ENCODE results near the gene DPH6. TPM values are rescaled to one million over a fixed set of nuclear protein-coding genes. Genes with fewer than 3 reads are reported as not detected.
"Not testable (repeated sequence)": the region's sequence is repeated elsewhere in the genome, so short reads cannot be mapped to it uniquely, and the experiment has no call there.

The DPH6 gene
- total RNA-seq, 1 donor from 2014 or later: 20.9 TPM

DNA sequence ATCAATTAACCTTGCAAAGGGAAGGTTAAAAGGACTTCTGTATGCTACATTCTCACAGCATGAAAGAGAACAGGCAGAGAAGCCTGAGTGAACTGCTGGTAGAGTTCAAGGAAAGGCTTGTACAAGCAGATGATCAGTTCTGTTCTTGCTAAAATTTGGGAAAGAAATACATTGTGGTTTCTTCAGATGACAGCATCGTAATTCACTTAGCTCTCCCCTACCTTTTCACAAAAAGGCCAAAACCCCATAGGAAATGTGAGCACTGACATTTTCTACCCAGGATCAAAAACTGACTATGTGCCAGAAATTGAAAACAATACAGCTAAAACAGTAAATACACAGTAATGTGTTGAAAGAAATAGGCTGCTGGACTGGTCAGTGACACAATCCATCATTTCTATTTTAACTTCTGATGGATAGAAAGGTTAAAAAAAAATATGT, 216.4 kb downstream of the DPH6 start:
- Histone ChIP-seq H3K9me3 (ENCODE audit: control insufficient read depth in 3 of 3, low read length in 3 of 3) (no peaks in the 10 kb centered on the region), H3K9ac (ENCODE audit: low read depth in 1 of 3, low read length in 3 of 3) (no peak overlapping the region), H3K27ac (ENCODE audit: low read depth, low read length) (no peak overlapping the region), H3K4me3 (ENCODE audit: low read length in 3 of 3) (no peak overlapping the region), H3K36me3 (ENCODE audit: control insufficient read depth in 3 of 3, insufficient read depth in 3 of 3, low read length in 3 of 3) (no peaks in the 10 kb centered on the region), H3K27me3 (ENCODE audit: control insufficient read depth in 3 of 3, insufficient read depth in 3 of 3, low read length in 3 of 3) (no peaks in the 10 kb centered on the region), H3K4me1 (ENCODE audit: control insufficient read depth in 3 of 3, insufficient read depth in 3 of 3, low read length in 3 of 3) (no peaks in the 10 kb centered on the region)

DNA sequence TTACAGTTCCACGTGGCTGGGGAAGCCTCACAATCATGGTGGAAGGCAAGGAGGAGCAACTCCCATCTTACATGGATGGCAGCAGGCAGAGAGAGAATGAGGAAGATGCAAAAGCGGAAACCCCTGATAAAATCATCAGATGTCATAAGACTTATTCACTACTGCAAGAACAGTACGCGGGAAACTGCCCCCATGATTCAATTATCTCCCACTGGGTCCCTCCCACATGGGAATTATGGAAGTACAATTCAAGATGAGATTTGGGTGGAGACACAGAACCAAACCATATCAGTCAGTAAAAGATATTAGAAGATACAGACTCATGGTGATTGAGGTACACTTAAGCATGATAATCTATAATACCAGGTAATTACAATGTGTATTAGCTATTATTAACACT, 217.1 kb downstream of the DPH6 start:
- H3K4me1 ChIP-seq (ENCODE audit: control insufficient read depth in 3 of 3, insufficient read depth in 3 of 3, low read length in 3 of 3); H3K9me3 ChIP-seq (ENCODE audit: control insufficient read depth in 3 of 3, low read length in 3 of 3); H3K36me3 ChIP-seq (ENCODE audit: control insufficient read depth in 3 of 3, insufficient read depth in 3 of 3, low read length in 3 of 3); H3K9ac ChIP-seq (ENCODE audit: low read depth in 1 of 3, low read length in 3 of 3); H3K27me3 ChIP-seq (ENCODE audit: control insufficient read depth in 3 of 3, insufficient read depth in 3 of 3, low read length in 3 of 3); H3K4me3 ChIP-seq (ENCODE audit: low read length in 3 of 3); H3K27ac ChIP-seq (ENCODE audit: low read depth, low read length): not testable (repeated sequence)

DNA sequence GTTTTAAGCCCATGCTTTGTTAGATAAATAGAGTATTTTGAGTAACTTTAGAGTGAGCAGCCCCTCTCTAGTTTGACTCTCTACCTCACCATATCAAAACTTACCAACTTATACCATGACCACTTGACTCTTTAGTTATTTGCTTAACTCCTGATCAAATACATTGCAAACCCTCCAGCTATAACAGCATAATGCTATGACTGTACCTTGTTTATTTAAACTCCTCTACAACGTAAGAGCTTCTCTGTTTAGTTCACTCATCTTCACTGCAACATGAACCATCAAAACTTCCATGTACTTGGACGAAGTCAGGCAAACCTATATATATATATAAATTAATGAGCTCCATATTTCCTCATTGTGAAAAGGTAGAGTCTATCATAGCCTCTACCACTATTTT, 218.2 kb downstream of the DPH6 start:
- Histone ChIP-seq H3K9me3 (ENCODE audit: control insufficient read depth in 3 of 3, low read length in 3 of 3) (no peaks in the 10 kb centered on the region), H3K36me3 (ENCODE audit: control insufficient read depth in 3 of 3, insufficient read depth in 3 of 3, low read length in 3 of 3) (no peaks in the 10 kb centered on the region), H3K4me1 (ENCODE audit: control insufficient read depth in 3 of 3, insufficient read depth in 3 of 3, low read length in 3 of 3) (no peaks in the 10 kb centered on the region), H3K27ac (ENCODE audit: low read depth, low read length) (no peak overlapping the region), H3K9ac (ENCODE audit: low read depth in 1 of 3, low read length in 3 of 3) (no peak overlapping the region), H3K27me3 (ENCODE audit: control insufficient read depth in 3 of 3, insufficient read depth in 3 of 3, low read length in 3 of 3) (no peaks in the 10 kb centered on the region), H3K4me3 (ENCODE audit: low read length in 3 of 3) (no peak overlapping the region)

DNA sequence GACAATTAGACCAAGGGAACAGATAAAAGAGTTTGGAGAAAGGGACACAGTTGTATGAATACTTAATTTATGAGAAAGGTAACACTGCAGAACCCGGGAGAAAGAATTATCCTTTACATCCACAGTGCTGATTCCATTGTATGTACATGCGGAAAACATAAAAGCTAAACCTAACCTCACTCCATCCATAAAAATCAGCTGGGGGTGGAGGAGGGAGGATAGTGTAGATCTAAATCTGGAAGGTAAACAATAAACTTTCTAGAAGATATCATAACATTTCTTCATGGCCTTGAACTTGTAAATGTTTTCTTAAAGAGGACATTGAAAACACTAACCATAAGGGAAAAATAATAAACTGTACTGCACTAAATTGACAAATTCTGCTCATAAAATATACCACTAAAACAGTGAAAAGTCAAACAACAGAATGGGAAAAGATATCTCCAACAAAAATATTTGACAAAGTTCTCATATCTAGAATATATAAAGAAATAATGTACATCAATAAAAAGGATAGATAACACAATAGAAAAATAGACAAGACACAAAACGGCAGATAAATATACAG, 220.5 kb downstream of the DPH6 start:
- H3K4me3 ChIP-seq (ENCODE audit: low read length in 3 of 3): no peak overlapping the region
- H3K27ac ChIP-seq (ENCODE audit: low read depth, low read length): no peak overlapping the region
- H3K27me3 ChIP-seq (ENCODE audit: control insufficient read depth in 3 of 3, insufficient read depth in 3 of 3, low read length in 3 of 3): no peaks in the 10 kb centered on the region

DNA sequence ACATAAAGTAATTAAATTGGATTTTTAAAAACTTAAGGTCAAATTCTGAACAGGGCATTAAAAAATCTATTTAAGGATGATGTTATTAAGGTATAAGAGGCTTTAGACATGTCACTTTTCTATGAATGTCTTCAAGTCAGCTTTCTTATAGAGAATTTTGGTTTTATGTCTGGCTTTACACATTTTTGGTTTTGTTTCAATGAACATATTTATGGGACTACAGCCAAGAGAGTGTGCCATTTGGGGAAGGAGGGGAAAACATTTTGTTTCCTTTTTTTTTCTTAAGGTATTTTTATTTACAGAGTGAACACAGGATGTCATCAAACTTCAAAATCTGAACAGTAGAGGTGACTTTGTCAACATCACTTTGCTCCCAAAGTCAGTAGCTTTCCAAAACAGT, 222.8 kb downstream of the DPH6 start:
- Histone ChIP-seq H3K9me3 (ENCODE audit: control insufficient read depth in 3 of 3, low read length in 3 of 3) (no peaks in the 10 kb centered on the region), H3K27ac (ENCODE audit: low read depth, low read length) (no peak overlapping the region), H3K36me3 (ENCODE audit: control insufficient read depth in 3 of 3, insufficient read depth in 3 of 3, low read length in 3 of 3) (no peaks in the 10 kb centered on the region), H3K4me1 (ENCODE audit: control insufficient read depth in 3 of 3, insufficient read depth in 3 of 3, low read length in 3 of 3) (no peaks in the 10 kb centered on the region), H3K9ac (ENCODE audit: low read depth in 1 of 3, low read length in 3 of 3) (no peak overlapping the region), H3K4me3 (ENCODE audit: low read length in 3 of 3) (no peak overlapping the region), H3K27me3 (ENCODE audit: control insufficient read depth in 3 of 3, insufficient read depth in 3 of 3, low read length in 3 of 3) (no peaks in the 10 kb centered on the region)

More for the DNA sequence above, 220.5 kb downstream of the DPH6 start:
- H3K36me3 ChIP-seq (ENCODE audit: control insufficient read depth in 3 of 3, insufficient read depth in 3 of 3, low read length in 3 of 3): no peaks in the 10 kb centered on the region
- H3K9ac ChIP-seq (ENCODE audit: low read depth in 1 of 3, low read length in 3 of 3): no peak overlapping the region
- no peaks in the 10 kb centered on the region for H3K9me3 ChIP-seq (ENCODE audit: control insufficient read depth in 3 of 3, low read length in 3 of 3)
- no peaks in the 10 kb centered on the region for H3K4me1 ChIP-seq (ENCODE audit: control insufficient read depth in 3 of 3, insufficient read depth in 3 of 3, low read length in 3 of 3)

DNA sequence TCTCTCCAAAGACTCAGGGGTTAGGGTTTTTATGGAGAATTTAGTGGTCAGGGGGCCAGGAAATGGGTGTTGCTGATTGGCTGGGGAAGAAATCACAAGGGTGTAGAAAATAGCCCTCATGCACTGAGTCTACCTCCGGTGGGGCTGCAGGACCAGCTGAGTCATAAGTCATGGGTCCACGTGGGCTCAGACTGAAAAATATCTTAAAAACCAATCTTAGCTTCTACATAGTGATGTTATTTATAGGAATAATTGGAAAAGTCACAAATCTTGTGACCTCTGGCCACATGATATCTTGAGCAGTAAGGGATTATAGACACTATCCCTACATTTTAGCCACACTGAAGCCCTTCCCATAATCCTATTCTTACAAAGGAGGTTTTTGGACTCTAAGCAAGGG, 224.0 kb downstream of the DPH6 start:
- Histone ChIP-seq H3K4me1 (ENCODE audit: control insufficient read depth in 3 of 3, insufficient read depth in 3 of 3, low read length in 3 of 3) (no peaks in the 10 kb centered on the region), H3K9ac (ENCODE audit: low read depth in 1 of 3, low read length in 3 of 3) (no peak overlapping the region), H3K4me3 (ENCODE audit: low read length in 3 of 3) (no peak overlapping the region), H3K27ac (ENCODE audit: low read depth, low read length) (no peak overlapping the region), H3K27me3 (ENCODE audit: control insufficient read depth in 3 of 3, insufficient read depth in 3 of 3, low read length in 3 of 3) (no peaks in the 10 kb centered on the region), H3K9me3 (ENCODE audit: control insufficient read depth in 3 of 3, low read length in 3 of 3) (no peaks in the 10 kb centered on the region), H3K36me3 (ENCODE audit: control insufficient read depth in 3 of 3, insufficient read depth in 3 of 3, low read length in 3 of 3) (no peaks in the 10 kb centered on the region)

DNA sequence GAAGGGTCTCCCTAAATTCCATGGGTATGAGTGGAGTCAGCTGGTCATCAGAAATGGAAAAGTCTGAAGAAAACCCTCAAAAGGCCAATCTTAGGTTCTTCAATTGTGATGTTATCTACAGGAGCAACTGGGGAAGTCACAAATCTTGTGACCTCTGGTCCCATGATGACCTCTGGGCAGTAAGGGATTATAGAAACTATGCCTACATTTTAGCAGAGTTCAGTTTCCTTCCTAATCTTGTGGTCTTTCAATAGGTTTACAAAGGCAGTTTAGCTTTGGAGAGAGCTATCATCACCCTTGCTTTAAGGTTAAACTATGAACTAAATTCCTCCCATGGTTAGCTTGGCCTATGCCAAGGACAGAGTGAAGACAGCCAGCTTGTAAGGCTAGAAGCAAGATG, 225.1 kb downstream of the DPH6 start:
- Histone ChIP-seq H3K9ac (ENCODE audit: low read depth in 1 of 3, low read length in 3 of 3) (no peak overlapping the region), H3K36me3 (ENCODE audit: control insufficient read depth in 3 of 3, insufficient read depth in 3 of 3, low read length in 3 of 3) (no peaks in the 10 kb centered on the region), H3K9me3 (ENCODE audit: control insufficient read depth in 3 of 3, low read length in 3 of 3) (no peaks in the 10 kb centered on the region), H3K27ac (ENCODE audit: low read depth, low read length) (no peak overlapping the region), H3K4me1 (ENCODE audit: control insufficient read depth in 3 of 3, insufficient read depth in 3 of 3, low read length in 3 of 3) (no peaks in the 10 kb centered on the region), H3K4me3 (ENCODE audit: low read length in 3 of 3) (no peak overlapping the region), H3K27me3 (ENCODE audit: control insufficient read depth in 3 of 3, insufficient read depth in 3 of 3, low read length in 3 of 3) (no peaks in the 10 kb centered on the region)

Small RNAs within 50 kb of the gene (small RNA-seq; reads per million reads assigned to genes)
- gene AC019288.1 (not detected), gene MIR3942 (0.16 reads per million)
